Fibroblast of skin of left quadriceps (primary cell): Measurements from ENCODE around the gene FBXL13.
"Not testable (repeated sequence)": the region's sequence is repeated elsewhere in the genome, so short reads cannot be mapped to it uniquely, and the experiment has no call there.

Experiments used
- DNase-seq, 2 experiments: peaks; one replicate each; pipeline ENCODE4 v3.0.0-alpha.2; 2013; ENCODE audit warnings: low read depth in 2 of 2

Gene FBXL13

GRCh38 chr7:102983602-102984001 lies 91.0 kb downstream of the FBXL13 start:
- no peak for DNase-seq

- DNase-seq: no peak
These were observed 92.4 kb downstream of the FBXL13 start for GRCh38 chr7:102982235-102982634.

- DNase-seq: no peak
These were observed 93.1 kb downstream of the FBXL13 start for GRCh38 chr7:102981451-102981850.

- DNase-seq: no peak
These were observed 94.9 kb downstream of the FBXL13 start for GRCh38 chr7:102979670-102980069.

- DNase-seq: no peak
These were observed 96.3 kb downstream of the FBXL13 start for GRCh38 chr7:102978284-102978683.

- DNase-seq: not testable (repeated sequence)
These were observed 97.0 kb downstream of the FBXL13 start for GRCh38 chr7:102977586-102977985.

- no peak for DNase-seq
These were observed 98.1 kb downstream of the FBXL13 start for GRCh38 chr7:102976493-102976892.

- DNase-seq: no peak
These were observed 98.7 kb downstream of the FBXL13 start for GRCh38 chr7:102975854-102976253.

- no peak for DNase-seq
These were observed 100.0 kb downstream of the FBXL13 start for GRCh38 chr7:102974366-102975236.

- no peak for DNase-seq
These were observed 101.3 kb downstream of the FBXL13 start for GRCh38 chr7:102973096-102973802.

GRCh38 chr7:102967798-102968197 lies 106.8 kb downstream of the FBXL13 start:
- peak in 1 of 2 experiments; percentile 10 for DNase-seq

GRCh38 chr7:102966465-102966864 lies 108.1 kb downstream of the FBXL13 start:
- no peak for DNase-seq

- not testable (repeated sequence) for DNase-seq
These were observed 112.6 kb downstream of the FBXL13 start for GRCh38 chr7:102961993-102962392.

- not testable (repeated sequence) for DNase-seq
These were observed 116.6 kb downstream of the FBXL13 start for GRCh38 chr7:102958004-102958403.

GRCh38 chr7:102954359-102954758 lies 120.2 kb downstream of the FBXL13 start:
- not testable (repeated sequence) for DNase-seq

- no peak for DNase-seq
These were observed 121.2 kb downstream of the FBXL13 start for GRCh38 chr7:102953406-102953805.

- no peak for DNase-seq
These were observed 122.8 kb downstream of the FBXL13 start for GRCh38 chr7:102951839-102952238.

- DNase-seq: no peak
These were observed 130.4 kb downstream of the FBXL13 start for GRCh38 chr7:102944241-102944640.

- no peak for DNase-seq
These were observed 131.0 kb downstream of the FBXL13 start for GRCh38 chr7:102943423-102944169.

GRCh38 chr7:102942868-102943267 lies 131.7 kb downstream of the FBXL13 start:
- no peak for DNase-seq

GRCh38 chr7:102942181-102942866 lies 132.3 kb downstream of the FBXL13 start:
- DNase-seq: no peak

- no peak for DNase-seq
These were observed 135.9 kb downstream of the FBXL13 start for GRCh38 chr7:102938679-102939078.
